H1 (cell line): ENCODE measurements around the gene FMOD. TPM values are rescaled to one million over a fixed set of nuclear protein-coding genes. Genes with fewer than 3 reads are reported as not detected.
A peak's percentile ranks its signal among the peaks of the same experiment; 100 is the strongest.

Source experiments
- CTCF ChIA-PET: fragments of 300-600 bp; sonication (Branson Sonifier 250); formaldehyde crosslinking; loops from one replicate; lab custom pipeline; 2021; ENCODE audit not compliant: partially characterized antibody; lab: Charles Lee
- POLR2A ChIA-PET: fragments of 300-600 bp; sonication (Branson Sonifier 250); formaldehyde crosslinking; loops from one replicate; lab custom pipeline; 2021; ENCODE audit warnings: inconsistent platforms; ENCODE audit not compliant: partially characterized antibody; lab: Charles Lee
- DNase-seq, 2 experiments: peaks; one replicate each; pipeline versions ENCODE4 v3.0.0 to v3.0.0-alpha.2; 2010 to 2022; ENCODE audit warnings: low spot score in 2 of 2, low read depth in 1 of 2, mixed read lengths in 1 of 2
- FAIRE-seq: peaks from 2 replicates; lab custom pipeline; 2011; peaks lifted over from hg19 to GRCh38; lab: Jason Lieb, UNC
- H2AFZ ChIP-seq: 2 replicates; pipeline ENCODE4 v1.8.1; 2012; ENCODE audit warnings: low read length, inconsistent platforms
- H2AK5ac ChIP-seq: 2 replicates; pipeline ENCODE4 v1.6.1; 2013; ENCODE audit warnings: low read depth, low read length
- H2BK120ac ChIP-seq: replicated peaks from 2 replicates; pipeline ENCODE3; 2013; ENCODE audit warnings: low read depth, low read length, inconsistent platforms
- H2BK12ac ChIP-seq: 2 replicates; pipeline ENCODE4 v1.6.1; 2013; ENCODE audit warnings: low read depth, low read length
- H2BK15ac ChIP-seq: 2 replicates; pipeline ENCODE4 v1.6.1; 2013; ENCODE audit warnings: low read length
- H2BK20ac ChIP-seq: 2 replicates; pipeline ENCODE4 v1.6.1; 2013; ENCODE audit warnings: low read length
- H2BK5ac ChIP-seq: 2 replicates; pipeline ENCODE4 v1.6.1; 2013; ENCODE audit warnings: low read depth, low read length
- H3K14ac ChIP-seq: 2 replicates; pipeline ENCODE4 v1.6.1; 2013; ENCODE audit warnings: inconsistent platforms; ENCODE audit not compliant: insufficient read length
- H3K18ac ChIP-seq: 2 replicates; pipeline ENCODE4 v1.6.1; 2013; ENCODE audit warnings: low read length; ENCODE audit errors: extremely low read depth
- H3K23ac ChIP-seq: 2 replicates; pipeline ENCODE4 v1.6.1; 2013; ENCODE audit warnings: inconsistent platforms; ENCODE audit not compliant: insufficient read length
- H3K23me2 ChIP-seq: 2 replicates; pipeline ENCODE4 v1.6.1; 2013; ENCODE audit warnings: low read depth, low read length
- H3K27ac ChIP-seq: 2 replicates; pipeline ENCODE4 v1.6.1; 2011; ENCODE audit warnings: low read depth, low read length, inconsistent platforms
- H3K27me3 ChIP-seq, 4 experiments: replicated peaks in 1 of 4; 1 replicate in 1 of 4; 2 replicates in 3 of 4; pipeline versions ENCODE4 v1.6.1 to v1.8.1; 2011 to 2013; ENCODE audit warnings: low read length in 3 of 4, mild to moderate bottlenecking in 3 of 4, inconsistent platforms in 2 of 4, mixed read lengths in 2 of 4, moderate library complexity in 1 of 4; ENCODE audit not compliant: control insufficient read depth in 3 of 4, insufficient read depth in 3 of 4; ENCODE audit errors: extremely low read depth in 1 of 4
- H3K36me3 ChIP-seq, 4 experiments: 2 replicates each; pipeline versions ENCODE4 v1.6.1 to v1.8.1; 2011 to 2013; ENCODE audit warnings: mild to moderate bottlenecking in 4 of 4, low read length in 3 of 4, moderate library complexity in 2 of 4, control low read depth in 1 of 4, inconsistent platforms in 1 of 4; ENCODE audit not compliant: insufficient read depth in 4 of 4, control insufficient read depth in 2 of 4
- H3K4ac ChIP-seq: replicated peaks from 2 replicates; pipeline ENCODE3; 2013; ENCODE audit warnings: low read length, low read depth, mixed read lengths, inconsistent platforms; ENCODE audit not compliant: insufficient read length
- H3K4me1 ChIP-seq, 4 experiments: replicated peaks in 1 of 4; 1 replicate in 1 of 4; 2 replicates in 3 of 4; pipeline versions ENCODE4 v1.6.1 to v1.8.1; 2011 to 2013; ENCODE audit warnings: low read length in 3 of 4, inconsistent platforms in 2 of 4, mixed read lengths in 1 of 4; ENCODE audit not compliant: insufficient read depth in 4 of 4, control insufficient read depth in 3 of 4
- H3K4me2 ChIP-seq, 2 experiments: 2 replicates each; pipeline versions ENCODE4 v1.6.1 to v1.8.1; 2011 to 2013; ENCODE audit warnings: low read depth in 2 of 2, low read length in 2 of 2, control low read depth in 1 of 2, inconsistent platforms in 1 of 2, mild to moderate bottlenecking in 1 of 2; ENCODE audit not compliant: insufficient read depth in 1 of 2
- H3K4me3 ChIP-seq, 4 experiments: fragments of 200-600, 300-600 bp in 1 of 4; sonication (generic), shearing (Covaris generic), sonication (Bioruptor Twin) in 1 of 4; 2 replicates each; pipeline versions ENCODE4 v1.5.1 to v1.8.1; 2011 to 2016; ENCODE audit warnings: low read length in 4 of 4, low read depth in 3 of 4, control low read depth in 2 of 4, inconsistent platforms in 2 of 4, mild to moderate bottlenecking in 2 of 4, mixed read lengths in 1 of 4, moderate library complexity in 1 of 4; ENCODE audit not compliant: insufficient read depth in 2 of 4; ENCODE audit errors: extremely low read depth in 1 of 4
- H3K56ac ChIP-seq: replicated peaks from 2 replicates; pipeline ENCODE3; 2013; ENCODE audit warnings: low read depth, mild to moderate bottlenecking, mixed read lengths, low read length, inconsistent platforms; ENCODE audit not compliant: insufficient read length
- H3K79me1 ChIP-seq: 2 replicates; pipeline ENCODE4 v1.6.1; 2013; ENCODE audit warnings: low read depth, low read length, control low read depth
- H3K79me2 ChIP-seq, 2 experiments: 2 replicates each; pipeline versions ENCODE4 v1.6.1 to v1.8.1; 2012 to 2013; ENCODE audit warnings: low read length in 2 of 2, mild to moderate bottlenecking in 2 of 2, inconsistent platforms in 1 of 2; ENCODE audit not compliant: insufficient read depth in 2 of 2, control insufficient read depth in 1 of 2
- H3K9ac ChIP-seq, 4 experiments: replicated peaks in 1 of 4; 1 replicate in 1 of 4; 2 replicates in 3 of 4; pipeline versions ENCODE4 v1.6.1 to v1.8.1; 2011 to 2013; ENCODE audit warnings: low read depth in 3 of 4, low read length in 3 of 4, control low read depth in 2 of 4, mild to moderate bottlenecking in 2 of 4, moderate library complexity in 2 of 4, inconsistent platforms in 1 of 4; ENCODE audit errors: extremely low read depth in 1 of 4
- H3K9me3 ChIP-seq, 2 experiments: 2 replicates each; pipeline versions ENCODE4 v1.6.1 to v1.8.1; 2012 to 2013; ENCODE audit warnings: mild to moderate bottlenecking in 2 of 2, moderate library complexity in 2 of 2, control low read depth in 1 of 2, inconsistent platforms in 1 of 2, low read depth in 1 of 2, low read length in 1 of 2, mixed read lengths in 1 of 2; ENCODE audit not compliant: insufficient read depth in 2 of 2
- H4K20me1 ChIP-seq, 2 experiments: replicated peaks in 1 of 2; 2 replicates each; pipeline versions ENCODE3 to v1.8.1; 2011 to 2013; ENCODE audit warnings: inconsistent platforms in 2 of 2, low read length in 2 of 2, mild to moderate bottlenecking in 1 of 2; ENCODE audit not compliant: insufficient read depth in 2 of 2, control insufficient read depth in 1 of 2
- H4K5ac ChIP-seq: 2 replicates; pipeline ENCODE4 v1.6.1; 2013; ENCODE audit warnings: low read length, low read depth, mixed read lengths, inconsistent platforms; ENCODE audit not compliant: insufficient read length
- H4K8ac ChIP-seq: 2 replicates; pipeline ENCODE4 v1.8.0; 2013; ENCODE audit warnings: mild to moderate bottlenecking, moderate library complexity, low read length, inconsistent platforms; ENCODE audit not compliant: insufficient read depth; ENCODE audit errors: extremely low read depth
- H4K91ac ChIP-seq: replicated peaks from 2 replicates; pipeline ENCODE3; 2013; ENCODE audit warnings: low read length, mixed read lengths, inconsistent platforms; ENCODE audit not compliant: insufficient read length
- CTBP2 ChIP-seq: IDR thresholded peaks from 2 replicates; pipeline ENCODE4 v1.7.0; 2011; ENCODE audit warnings: borderline replicate concordance, mild to moderate bottlenecking, moderate library complexity, mixed read lengths, low read length; ENCODE audit not compliant: insufficient read depth, insufficient read length
- E2F6 ChIP-seq: IDR thresholded peaks from 2 replicates; pipeline ENCODE4 v1.6.1; 2012; ENCODE audit warnings: inconsistent platforms
- HDAC6 ChIP-seq: IDR thresholded peaks from one replicate; pipeline ENCODE4 v1.7.1; 2012; ENCODE audit warnings: low read depth, mild to moderate bottlenecking, inconsistent platforms, low read length, moderate library complexity
- KDM1A ChIP-seq: fragments of 200-600, 300-600 bp; sonication (generic); IDR thresholded peaks from 2 replicates; pipeline ENCODE4 v1.7.1; 2016; ENCODE audit warnings: mild to moderate bottlenecking, low read length, borderline replicate concordance
- RFX5 ChIP-seq: IDR thresholded peaks from 2 replicates; pipeline ENCODE4 v1.6.1; 2011; ENCODE audit warnings: low read depth, low read length, improper control_type of control experiment, borderline replicate concordance
- RNF2 ChIP-seq: fragments of 200-900, 300-1000 bp; sonication (generic); IDR thresholded peaks from 2 replicates; pipeline ENCODE4 v1.7.1; 2016; ENCODE audit warnings: borderline replicate concordance, low read depth, mild to moderate bottlenecking, antibody characterized with exemption, low read length; ENCODE audit not compliant: poor library complexity, severe bottlenecking; ENCODE audit errors: missing control alignments
- RXRA ChIP-seq: IDR thresholded peaks from 2 replicates; pipeline ENCODE4 v1.6.1; 2011; ENCODE audit warnings: low read depth, mild to moderate bottlenecking, low read length, moderate library complexity; ENCODE audit not compliant: insufficient read depth
- SP4 ChIP-seq: IDR thresholded peaks from 2 replicates; pipeline ENCODE4 v1.6.1; 2012; ENCODE audit warnings: low read length, inconsistent platforms
- TCF12 ChIP-seq: IDR thresholded peaks from 2 replicates; pipeline ENCODE4 v1.6.1; 2011; ENCODE audit warnings: low read depth, mild to moderate bottlenecking, low read length
- WGBS, 2 experiments: shearing (Covaris generic) in 1 of 2; methylation state at CpG; one replicate each; pipeline versions ENCODE4 v1.1.6 to v1.1.7; 2013 to 2015; ENCODE audit warnings: low lambda C conversion rate in 2 of 2, mixed read lengths in 2 of 2, inconsistent platforms in 1 of 2, low coverage in 1 of 2, missing lambda C conversion rate in 1 of 2; ENCODE audit not compliant: insufficient replicate concordance in 2 of 2, insufficient coverage in 1 of 2, insufficient read length in 1 of 2; ENCODE audit errors: extremely low coverage in 1 of 2, missing lambda C conversion rate in 1 of 2; 5-methylcytosine and 5-hydroxymethylcytosine counted together
- polyA plus RNA-seq, 7 experiments: library from polyadenylated mRNA; depleted of rRNA in 3 of 7; stranded (reverse) in 5 of 7; unstranded in 2 of 7; fragments of >200 nt in 5 of 7; fragments of 200-250 nt in 2 of 7; gene quantifications; 1 replicate in 5 of 7; 2 replicates in 1 of 7; 4 replicates in 1 of 7; pipeline versions ENCODE4 v1.2.1 to v1.2.3, GENCODE V29; 2011 to 2013; ENCODE audit warnings: missing spikeins in 2 of 7, mixed read lengths in 2 of 7
- total RNA-seq: library from RNA; stranded (reverse); fragmentation: NEBNext Ultra II Directional; extraction: Animal tissue kit (Norgen Biotek cat#: 25700); gene quantifications from 2 replicates; pipeline ENCODE4 v1.2.1, GENCODE V29; 2021

FMOD gene
- total and polyA plus RNA-seq, 2 of the 8 experiments (the other 6 are each of a cell fraction or from before 2014, with no cell fraction given): 0.17 to 0.32 TPM

GRCh38 chr1:203324105-203325025 lies 26.6 kb downstream of the FMOD start:
- Histone ChIP-seq H3K14ac (no peak overlapping the region), H3K23me2 (peaks cover 4% of the 10 kb centered on the region; the same call in 1 of the 2 replicates), H3K4ac (no peak overlapping the region), H3K36me3 (no peaks in the 10 kb centered on the region), H3K18ac (peak overlapping the region; percentile 17; the same call in 1 of the 2 replicates)
- no peak for FAIRE-seq
- TF ChIP-seq RXRA (no peak), HDAC6 (no peak), E2F6 (no peak), RNF2 (no peak), RFX5 (no peak), KDM1A (no peak), CTBP2 (no peak), SP4 (no peak), TCF12 (no peak)
- TF ChIP-seq, all 59 proteins: peak for 0
- Histone ChIP-seq H3K4me3 (no peak overlapping the region), H2BK15ac (no peak overlapping the region), H2BK5ac (no peak overlapping the region), H3K27me3 (peaks cover 0 to 34% (median 15%) of the 10 kb centered on the region in 4 experiments; a peak in 4 of 7 replicates), H3K27ac (no peak overlapping the region), H3K4me2 (peak overlapping the region in 1 of 2 experiments; percentile 84; a peak in 2 of 4 replicates), H3K79me2 (no peaks in the 10 kb centered on the region), H2AK5ac (no peak overlapping the region), H3K4me1 (peaks cover 11 to 38% (median 23%) of the 10 kb centered on the region in 4 experiments), H4K91ac (no peak overlapping the region), H2BK12ac (peak overlapping the region; percentile 53; the same call in 1 of the 2 replicates), H3K9me3 (no peaks in the 10 kb centered on the region), H2BK120ac (no peak overlapping the region), H2BK20ac (no peak overlapping the region), H3K79me1 (no peaks in the 10 kb centered on the region), H4K20me1 (no peaks in the 10 kb centered on the region), H4K5ac (no peak overlapping the region), H3K9ac (no peak overlapping the region), H3K56ac (no peak overlapping the region), H3K23ac (no peak overlapping the region), H2AFZ (no peak overlapping the region), H4K8ac (no peak overlapping the region)
- ChIA-PET CTCF (interaction anchor here (0.8 to 10.1 kb wide), 13 partner anchors 9 to 284 kb away, joined by 3 to 157 read pairs (median 5); no protein-coding TSS in a partner anchor), POLR2A (interaction anchor here (0.6 to 1.1 kb wide), 5 partner anchors 9 to 46 kb away, joined by 3 to 4 read pairs (median 3); no protein-coding TSS in a partner anchor)
- DNase-seq: no peak
- WGBS, 2 experiments: 69% methylated on average over 15 of the region's 15 CpGs; no CpG with 5 or more reads in 1 of the 2 experiments
